T-helper 1 cell treated with Interleukin-12 subunit alpha and Interleukin-12 subunit beta and Interleukin-4 antibody, amounts not matched to agents 30 μg/mL and 1 μg/mL, for 36 hours (primary cell): ENCODE measurements around the gene BPIFB3.

Experiments
- H3K27ac Mint-ChIP-seq: one replicate; pipeline ENCODE4 v1.8.0; 2021; ENCODE audit warnings: mild to moderate bottlenecking, mixed read lengths
- H3K27me3 Mint-ChIP-seq: one replicate; pipeline ENCODE4 v1.8.0; 2021; ENCODE audit warnings: low read depth, mixed read lengths
- H3K36me3 Mint-ChIP-seq: one replicate; pipeline ENCODE4 v1.8.0; 2021; ENCODE audit warnings: low read depth, mixed read lengths
- H3K4me1 Mint-ChIP-seq: one replicate; pipeline ENCODE4 v1.8.0; 2021; ENCODE audit warnings: low read depth, mixed read lengths
- H3K4me3 Mint-ChIP-seq: one replicate; pipeline ENCODE4 v1.8.0; 2021; ENCODE audit warnings: mild to moderate bottlenecking, moderate library complexity, mixed read lengths
- H3K9me3 Mint-ChIP-seq: one replicate; pipeline ENCODE4 v1.8.0; 2021; ENCODE audit warnings: mixed read lengths

The BPIFB3 gene

GRCh38 chr20:33074675-33075074 is 21.0 kb downstream of the BPIFB3 start:
- no peaks in the 10 kb centered on the region for H3K9me3 Mint-ChIP-seq
- no peak overlapping the region for H3K27ac Mint-ChIP-seq
- no peaks in the 10 kb centered on the region for H3K27me3 Mint-ChIP-seq
- no peaks in the 10 kb centered on the region for H3K4me1 Mint-ChIP-seq
- H3K36me3 Mint-ChIP-seq: no peaks in the 10 kb centered on the region
- no peak overlapping the region for H3K4me3 Mint-ChIP-seq

GRCh38 chr20:33075281-33075680 is 21.6 kb downstream of the BPIFB3 start:
- Mint-ChIP-seq H3K9me3 (no peaks in the 10 kb centered on the region), H3K4me3 (no peak overlapping the region), H3K27me3 (no peaks in the 10 kb centered on the region), H3K4me1 (no peaks in the 10 kb centered on the region), H3K36me3 (no peaks in the 10 kb centered on the region), H3K27ac (no peak overlapping the region)

- no peaks in the 10 kb centered on the region for H3K36me3 Mint-ChIP-seq
- no peaks in the 10 kb centered on the region for H3K27me3 Mint-ChIP-seq
- H3K4me1 Mint-ChIP-seq: no peaks in the 10 kb centered on the region
- no peaks in the 10 kb centered on the region for H3K9me3 Mint-ChIP-seq
- no peak overlapping the region for H3K27ac Mint-ChIP-seq
- no peak overlapping the region for H3K4me3 Mint-ChIP-seq
Observed at GRCh38 chr20:33076662-33077372, 23.1 kb downstream of the BPIFB3 start.

GRCh38 chr20:33079259-33079658 is 25.6 kb downstream of the BPIFB3 start, which contains the start of gene BPIFB4:
Gene BPIFB4 (plus strand): TSS chr20:33079643. CDS start chr20:33081527, 1,884 bp downstream.
- H3K27ac Mint-ChIP-seq: no peak within 1 kb of the TSS
- H3K4me3 Mint-ChIP-seq: no peak within 1 kb of the TSS
- no peaks in the 10 kb centered on the region for H3K27me3 Mint-ChIP-seq
- H3K9me3 Mint-ChIP-seq: no peaks in the 10 kb centered on the region
- no peaks in the 10 kb centered on the region for H3K36me3 Mint-ChIP-seq
- no peaks in the 10 kb centered on the region for H3K4me1 Mint-ChIP-seq

- no peaks in the 10 kb centered on the region for H3K9me3 Mint-ChIP-seq
Observed at GRCh38 chr20:33081411-33082154, 27.9 kb downstream of the BPIFB3 start.

GRCh38 chr20:33082546-33082945 is 28.8 kb downstream of the BPIFB3 start:
- no peak overlapping the region for H3K27ac Mint-ChIP-seq
- no peaks in the 10 kb centered on the region for H3K27me3 Mint-ChIP-seq
- no peak overlapping the region for H3K4me3 Mint-ChIP-seq
- no peaks in the 10 kb centered on the region for H3K9me3 Mint-ChIP-seq
- H3K4me1 Mint-ChIP-seq: no peaks in the 10 kb centered on the region
- no peaks in the 10 kb centered on the region for H3K36me3 Mint-ChIP-seq

More at GRCh38 chr20:33081411-33082154, 27.9 kb downstream of the BPIFB3 start:
- H3K4me3 Mint-ChIP-seq: no peak overlapping the region
- H3K27ac Mint-ChIP-seq: no peak overlapping the region
- H3K4me1 Mint-ChIP-seq: no peaks in the 10 kb centered on the region
- no peaks in the 10 kb centered on the region for H3K27me3 Mint-ChIP-seq
- H3K36me3 Mint-ChIP-seq: no peaks in the 10 kb centered on the region

GRCh38 chr20:33083544-33084340 is 30.0 kb downstream of the BPIFB3 start:
- Mint-ChIP-seq H3K4me3 (no peak overlapping the region), H3K4me1 (no peaks in the 10 kb centered on the region), H3K27ac (no peak overlapping the region), H3K9me3 (no peaks in the 10 kb centered on the region), H3K36me3 (no peaks in the 10 kb centered on the region), H3K27me3 (no peaks in the 10 kb centered on the region)

- Mint-ChIP-seq H3K27me3 (no peaks in the 10 kb centered on the region), H3K27ac (no peak overlapping the region), H3K9me3 (no peaks in the 10 kb centered on the region), H3K4me3 (no peak overlapping the region), H3K4me1 (no peaks in the 10 kb centered on the region), H3K36me3 (no peaks in the 10 kb centered on the region)
Observed at GRCh38 chr20:33084722-33085121, 31.0 kb downstream of the BPIFB3 start.

GRCh38 chr20:33086052-33086722 is 32.5 kb downstream of the BPIFB3 start:
- Mint-ChIP-seq H3K36me3 (no peaks in the 10 kb centered on the region), H3K9me3 (no peaks in the 10 kb centered on the region), H3K27me3 (no peaks in the 10 kb centered on the region)

GRCh38 chr20:33091147-33091546 is 37.4 kb downstream of the BPIFB3 start:
- no peaks in the 10 kb centered on the region for H3K9me3 Mint-ChIP-seq
- no peaks in the 10 kb centered on the region for H3K27me3 Mint-ChIP-seq
- H3K36me3 Mint-ChIP-seq: no peaks in the 10 kb centered on the region
- no peaks in the 10 kb centered on the region for H3K4me1 Mint-ChIP-seq
- H3K27ac Mint-ChIP-seq: no peak overlapping the region
- no peak overlapping the region for H3K4me3 Mint-ChIP-seq

More at GRCh38 chr20:33086052-33086722, 32.5 kb downstream of the BPIFB3 start:
- H3K4me1 Mint-ChIP-seq: no peaks in the 10 kb centered on the region
- no peak overlapping the region for H3K27ac Mint-ChIP-seq
- no peak overlapping the region for H3K4me3 Mint-ChIP-seq

- no peak overlapping the region for H3K27ac Mint-ChIP-seq
- no peaks in the 10 kb centered on the region for H3K4me1 Mint-ChIP-seq
- no peaks in the 10 kb centered on the region for H3K36me3 Mint-ChIP-seq
- H3K9me3 Mint-ChIP-seq: no peaks in the 10 kb centered on the region
- H3K4me3 Mint-ChIP-seq: no peak overlapping the region
- H3K27me3 Mint-ChIP-seq: no peaks in the 10 kb centered on the region
Observed at GRCh38 chr20:33091693-33092092, 38.0 kb downstream of the BPIFB3 start.

- H3K4me3 Mint-ChIP-seq: no peak overlapping the region
- no peaks in the 10 kb centered on the region for H3K27me3 Mint-ChIP-seq
- no peaks in the 10 kb centered on the region for H3K4me1 Mint-ChIP-seq
- H3K9me3 Mint-ChIP-seq: no peaks in the 10 kb centered on the region
- H3K27ac Mint-ChIP-seq: no peak overlapping the region
- no peaks in the 10 kb centered on the region for H3K36me3 Mint-ChIP-seq
Observed at GRCh38 chr20:33092361-33092760, 38.7 kb downstream of the BPIFB3 start.

GRCh38 chr20:33093074-33093473 is 39.4 kb downstream of the BPIFB3 start:
- Mint-ChIP-seq H3K27ac (no peak overlapping the region), H3K4me3 (no peak overlapping the region), H3K4me1 (no peaks in the 10 kb centered on the region), H3K9me3 (no peaks in the 10 kb centered on the region), H3K27me3 (no peaks in the 10 kb centered on the region), H3K36me3 (no peaks in the 10 kb centered on the region)

- Mint-ChIP-seq H3K27ac (no peak overlapping the region), H3K27me3 (no peaks in the 10 kb centered on the region), H3K4me3 (no peak overlapping the region)
Observed at GRCh38 chr20:33093582-33093981, 39.9 kb downstream of the BPIFB3 start.

More at GRCh38 chr20:33093582-33093981, 39.9 kb downstream of the BPIFB3 start:
- Mint-ChIP-seq H3K9me3 (no peaks in the 10 kb centered on the region), H3K4me1 (no peaks in the 10 kb centered on the region), H3K36me3 (no peaks in the 10 kb centered on the region)
